ENCODE measurements around the gene PTPRD. TPM values are rescaled to one million over a fixed set of nuclear protein-coding genes. Genes with fewer than 3 reads are reported as not detected.

The PTPRD gene
- total and polyA plus RNA-seq, 2 donors (not counting 1 experiment from before 2014, with no cell fraction given), result 0.35 to 4.8 TPM

DNA sequence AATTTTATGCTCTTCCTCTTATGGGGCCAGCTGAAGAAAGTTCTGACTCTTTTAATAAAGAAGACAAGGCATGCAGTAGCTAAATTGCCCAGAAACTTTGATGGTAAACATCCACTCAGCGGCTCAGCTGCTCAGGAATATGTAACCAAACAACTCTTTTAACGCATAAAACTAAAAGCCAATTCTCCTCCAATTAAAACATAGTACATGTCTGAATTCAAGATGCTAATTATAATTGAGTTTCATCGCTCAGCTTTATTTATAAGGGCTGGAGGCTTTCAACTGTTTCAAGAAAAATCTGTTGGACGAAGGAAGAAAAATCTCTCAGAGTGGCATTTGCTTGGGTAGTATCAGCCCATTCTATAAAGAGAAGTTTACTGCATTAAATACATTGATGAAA is 359.5 kb downstream of the PTPRD start:
- no peak overlapping the region for H3K27ac ChIP-seq (ENCODE audit: insufficient read depth, low read length)
- H3K4me3 ChIP-seq (replicated peaks in 1 of 4; ENCODE audit: control extremely low read depth in 1 of 4, insufficient read depth in 1 of 4, low read depth in 3 of 4, low read length in 4 of 4), result no peak overlapping the region
- H3K36me3 ChIP-seq (ENCODE audit: control insufficient read depth, insufficient read depth, low read length), result no peaks in the 10 kb centered on the region
- no peak overlapping the region for H2AFZ ChIP-seq (ENCODE audit: low read length)
- no peaks in the 10 kb centered on the region for H3K4me1 ChIP-seq (ENCODE audit: control insufficient read depth, extremely low read depth, insufficient read depth, low read length)
- no peak for DNase-seq (ENCODE audit: low read depth in 2 of 2)
- H4K20me1 ChIP-seq (ENCODE audit: control insufficient read depth, extremely low read depth, insufficient read depth, low read length), result no peaks in the 10 kb centered on the region
- no peaks in the 10 kb centered on the region for H3K27me3 ChIP-seq (ENCODE audit: control insufficient read depth, insufficient read depth, low read length)
- no peak for TF ChIP-seq EZH2 (IDR thresholded peaks at IDR 0.05; ENCODE audit: low read length, missing control alignments)
- TF ChIP-seq, protein P1, sequence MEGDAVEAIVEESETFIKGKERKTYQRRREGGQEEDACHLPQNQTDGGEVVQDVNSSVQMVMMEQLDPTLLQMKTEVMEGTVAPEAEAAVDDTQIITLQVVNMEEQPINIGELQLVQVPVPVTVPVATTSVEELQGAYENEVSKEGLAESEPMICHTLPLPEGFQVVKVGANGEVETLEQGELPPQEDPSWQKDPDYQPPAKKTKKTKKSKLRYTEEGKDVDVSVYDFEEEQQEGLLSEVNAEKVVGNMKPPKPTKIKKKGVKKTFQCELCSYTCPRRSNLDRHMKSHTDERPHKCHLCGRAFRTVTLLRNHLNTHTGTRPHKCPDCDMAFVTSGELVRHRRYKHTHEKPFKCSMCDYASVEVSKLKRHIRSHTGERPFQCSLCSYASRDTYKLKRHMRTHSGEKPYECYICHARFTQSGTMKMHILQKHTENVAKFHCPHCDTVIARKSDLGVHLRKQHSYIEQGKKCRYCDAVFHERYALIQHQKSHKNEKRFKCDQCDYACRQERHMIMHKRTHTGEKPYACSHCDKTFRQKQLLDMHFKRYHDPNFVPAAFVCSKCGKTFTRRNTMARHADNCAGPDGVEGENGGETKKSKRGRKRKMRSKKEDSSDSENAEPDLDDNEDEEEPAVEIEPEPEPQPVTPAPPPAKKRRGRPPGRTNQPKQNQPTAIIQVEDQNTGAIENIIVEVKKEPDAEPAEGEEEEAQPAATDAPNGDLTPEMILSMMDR (conservative IDR thresholded peaks at IDR 0.05 in 1 of 2, IDR thresholded peaks at IDR 0.05 in 1 of 2; ENCODE audit: low read depth in 1 of 2, low read length in 2 of 2), result no peak
- no peak overlapping the region for H3K4me2 ChIP-seq (ENCODE audit: extremely low read depth, insufficient read depth, low read length)
- no peaks in the 10 kb centered on the region for H3K79me2 ChIP-seq (ENCODE audit: control insufficient read depth, insufficient read depth, low read length)
- no peaks in the 10 kb centered on the region for H3K9me3 ChIP-seq (ENCODE audit: control insufficient read depth, insufficient read depth, low read depth, low read length)
- H3K9ac ChIP-seq (ENCODE audit: insufficient read depth, low read length), result no peak overlapping the region

DNA sequence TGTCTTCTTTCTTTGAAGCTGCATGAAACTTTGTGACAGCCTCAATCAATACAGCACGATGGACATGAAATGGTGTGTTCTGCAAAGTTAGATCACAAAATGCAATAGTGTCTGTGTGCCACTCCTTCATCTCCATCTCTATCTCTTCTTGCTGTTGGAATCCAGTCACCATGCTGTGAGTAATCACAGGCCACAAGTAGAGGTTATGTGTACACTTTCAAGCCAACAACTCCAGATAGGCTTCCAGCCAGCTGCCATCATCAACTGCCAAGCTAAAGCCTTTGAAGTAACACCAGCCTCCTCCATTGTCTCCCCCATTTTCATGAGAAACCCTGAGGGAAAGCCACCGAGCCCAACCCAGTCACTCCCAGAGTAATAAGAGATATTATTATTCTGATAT is 360.6 kb downstream of the PTPRD start:
- Histone ChIP-seq H3K9ac (ENCODE audit: insufficient read depth, low read length) (no peak overlapping the region), H2AFZ (ENCODE audit: low read length) (no peak overlapping the region), H3K36me3 (ENCODE audit: control insufficient read depth, insufficient read depth, low read length) (no peaks in the 10 kb centered on the region), H3K79me2 (ENCODE audit: control insufficient read depth, insufficient read depth, low read length) (no peaks in the 10 kb centered on the region), H3K4me1 (ENCODE audit: control insufficient read depth, extremely low read depth, insufficient read depth, low read length) (no peaks in the 10 kb centered on the region), H3K4me2 (ENCODE audit: extremely low read depth, insufficient read depth, low read length) (no peak overlapping the region), H3K9me3 (ENCODE audit: control insufficient read depth, insufficient read depth, low read depth, low read length) (no peaks in the 10 kb centered on the region), H3K4me3 (replicated peaks in 1 of 4; ENCODE audit: control extremely low read depth in 1 of 4, insufficient read depth in 1 of 4, low read depth in 3 of 4, low read length in 4 of 4) (no peak overlapping the region), H4K20me1 (ENCODE audit: control insufficient read depth, extremely low read depth, insufficient read depth, low read length) (no peaks in the 10 kb centered on the region), H3K27ac (ENCODE audit: insufficient read depth, low read length) (no peak overlapping the region), H3K27me3 (ENCODE audit: control insufficient read depth, insufficient read depth, low read length) (no peaks in the 10 kb centered on the region)
- no peak for TF ChIP-seq EZH2 (IDR thresholded peaks at IDR 0.05; ENCODE audit: low read length, missing control alignments)
- TF ChIP-seq, protein P1 (conservative IDR thresholded peaks at IDR 0.05 in 1 of 2, IDR thresholded peaks at IDR 0.05 in 1 of 2; ENCODE audit: low read depth in 1 of 2, low read length in 2 of 2), result no peak
- DNase-seq (ENCODE audit: low read depth in 2 of 2), result peak in 1 of 2 donors; percentile 17

DNA sequence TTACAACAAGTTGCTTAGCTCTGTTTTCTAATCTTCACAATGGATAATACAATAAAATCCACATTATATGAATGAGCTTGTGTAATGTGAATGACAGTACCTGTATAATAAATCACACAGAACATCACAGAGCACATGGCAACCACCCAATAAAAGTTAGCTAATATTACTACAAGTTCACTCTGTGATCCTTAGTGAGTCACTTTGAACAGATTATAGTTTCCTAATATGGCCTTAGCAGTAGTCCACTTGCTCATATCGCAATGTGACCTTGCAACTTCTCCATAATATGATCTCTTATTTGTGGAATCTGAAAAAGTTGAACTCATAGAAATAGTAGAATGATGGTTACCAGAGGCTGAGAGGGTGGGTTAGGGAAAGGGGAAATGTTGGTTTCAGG is 361.3 kb downstream of the PTPRD start:
- no peak overlapping the region for H3K4me2 ChIP-seq (ENCODE audit: extremely low read depth, insufficient read depth, low read length)
- H4K20me1 ChIP-seq (ENCODE audit: control insufficient read depth, extremely low read depth, insufficient read depth, low read length), result no peaks in the 10 kb centered on the region
- H2AFZ ChIP-seq (ENCODE audit: low read length), result no peak overlapping the region
- no peak overlapping the region for H3K4me3 ChIP-seq (replicated peaks in 1 of 4; ENCODE audit: control extremely low read depth in 1 of 4, insufficient read depth in 1 of 4, low read depth in 3 of 4, low read length in 4 of 4)
- DNase-seq (ENCODE audit: low read depth in 2 of 2), result peak; percentile 56 to 86
- no peaks in the 10 kb centered on the region for H3K27me3 ChIP-seq (ENCODE audit: control insufficient read depth, insufficient read depth, low read length)
- no peaks in the 10 kb centered on the region for H3K79me2 ChIP-seq (ENCODE audit: control insufficient read depth, insufficient read depth, low read length)
- no peaks in the 10 kb centered on the region for H3K9me3 ChIP-seq (ENCODE audit: control insufficient read depth, insufficient read depth, low read depth, low read length)
- no peaks in the 10 kb centered on the region for H3K36me3 ChIP-seq (ENCODE audit: control insufficient read depth, insufficient read depth, low read length)
- no peak overlapping the region for H3K9ac ChIP-seq (ENCODE audit: insufficient read depth, low read length)
- no peaks in the 10 kb centered on the region for H3K4me1 ChIP-seq (ENCODE audit: control insufficient read depth, extremely low read depth, insufficient read depth, low read length)
- TF ChIP-seq, protein P1 (conservative IDR thresholded peaks at IDR 0.05 in 1 of 2, IDR thresholded peaks at IDR 0.05 in 1 of 2; ENCODE audit: low read depth in 1 of 2, low read length in 2 of 2), result no peak
- TF ChIP-seq EZH2 (IDR thresholded peaks at IDR 0.05; ENCODE audit: low read length, missing control alignments), result no peak
- no peak overlapping the region for H3K27ac ChIP-seq (ENCODE audit: insufficient read depth, low read length)

Data from fibroblast of lung (primary cell).